Endodermal cell (in vitro differentiated cells): ENCODE measurements around the gene F2RL3. TPM values are rescaled to one million over a fixed set of nuclear protein-coding genes. Genes with fewer than 3 reads are reported as not detected.

Source experiments
- DNase-seq: peaks from one replicate; pipeline ENCODE4 v3.0.0-alpha.2; 2017
- H3K27ac ChIP-seq: 2 replicates; pipeline ENCODE4 v1.5.1; 2013; ENCODE audit warnings: mild to moderate bottlenecking, low read depth, low read length, moderate library complexity
- H3K27me3 ChIP-seq: 2 replicates; pipeline ENCODE4 v1.6.1; 2013; ENCODE audit warnings: mild to moderate bottlenecking, low read length, moderate library complexity; ENCODE audit not compliant: insufficient read depth, control insufficient read depth, poor library complexity, severe bottlenecking
- H3K36me3 ChIP-seq: 2 replicates; pipeline ENCODE4 v1.7.0; 2013; ENCODE audit warnings: mild to moderate bottlenecking, low read length, moderate library complexity; ENCODE audit not compliant: control insufficient read depth, insufficient read depth
- H3K4me1 ChIP-seq: one replicate; pipeline ENCODE4 v1.7.0; 2013; ENCODE audit warnings: low read length; ENCODE audit not compliant: control insufficient read depth, insufficient read depth
- H3K4me3 ChIP-seq: 2 replicates; pipeline ENCODE4 v1.5.1; 2013; ENCODE audit warnings: mild to moderate bottlenecking, low read length, moderate library complexity
- H3K9ac ChIP-seq: 2 replicates; pipeline ENCODE4 v1.6.1; 2013; ENCODE audit warnings: mild to moderate bottlenecking, low read length, moderate library complexity; ENCODE audit not compliant: poor library complexity, severe bottlenecking; ENCODE audit errors: extremely low read depth
- H3K9me3 ChIP-seq: 2 replicates; pipeline ENCODE4 v1.6.1; 2013; ENCODE audit warnings: mild to moderate bottlenecking, low read length, moderate library complexity; ENCODE audit not compliant: control insufficient read depth
- H3K27ac Mint-ChIP-seq: 2 replicates; pipeline ENCODE4 v1.8.0; 2020; ENCODE audit warnings: mixed read lengths
- H3K27me3 Mint-ChIP-seq: 2 replicates; pipeline ENCODE4 v1.8.0; 2021; ENCODE audit warnings: mild to moderate bottlenecking, mixed read lengths; ENCODE audit not compliant: insufficient read depth
- H3K36me3 Mint-ChIP-seq: 2 replicates; pipeline ENCODE4 v1.8.0; 2020; ENCODE audit warnings: low read depth, mixed read lengths
- H3K4me1 Mint-ChIP-seq: 2 replicates; pipeline ENCODE4 v1.8.0; 2020; ENCODE audit warnings: mixed read lengths
- H3K4me3 Mint-ChIP-seq: 2 replicates; pipeline ENCODE4 v1.8.0; 2020; ENCODE audit warnings: mild to moderate bottlenecking, moderate library complexity, mixed read lengths
- H3K9me3 Mint-ChIP-seq: 2 replicates; pipeline ENCODE4 v1.8.0; 2020; ENCODE audit warnings: mild to moderate bottlenecking, mixed read lengths
- WGBS, 2 experiments: methylation state at CpG; one replicate each; pipeline versions ENCODE4 v1.1.5 to v1.1.7; 2013; ENCODE audit warnings: missing lambda C conversion rate in 2 of 2, mixed read lengths in 1 of 2; ENCODE audit not compliant: insufficient coverage in 1 of 2, insufficient read length in 1 of 2; 5-methylcytosine and 5-hydroxymethylcytosine counted together
- total RNA-seq, 2 donors: library from RNA; stranded (reverse); fragmentation: NEBNext Ultra II Directional in 1 of 2; extraction: Animal tissue kit (Norgen Biotek cat#: 25700) in 1 of 2; gene quantifications; 2 replicates in 1 of 2; 3 replicates in 1 of 2; pipeline ENCODE4 v1.2.1, GENCODE V29; 2021
- TF ChIP-seq, protein P1 (sequence below): fragments of 200-600 bp; sonication (generic); conservative IDR thresholded peaks from 2 replicates; pipeline ENCODE4 v1.5.0; 2021; ENCODE audit warnings: antibody characterized with exemption, mild to moderate bottlenecking

Gene F2RL3
- total RNA-seq, 2 donors from 2014 or later = not detected

- H3K4me3 Mint-ChIP-seq = no peak overlapping the region
- H3K9me3 Mint-ChIP-seq = peaks cover 27% of the 10 kb centered on the region
- Histone ChIP-seq H3K27me3 (no peaks in the 10 kb centered on the region), H3K9ac (no peak overlapping the region), H3K4me1 (no peaks in the 10 kb centered on the region), H3K36me3 (no peaks in the 10 kb centered on the region), H3K27ac (no peak overlapping the region), H3K4me3 (no peak overlapping the region), H3K9me3 (no peaks in the 10 kb centered on the region)
- TF ChIP-seq, protein P1, sequence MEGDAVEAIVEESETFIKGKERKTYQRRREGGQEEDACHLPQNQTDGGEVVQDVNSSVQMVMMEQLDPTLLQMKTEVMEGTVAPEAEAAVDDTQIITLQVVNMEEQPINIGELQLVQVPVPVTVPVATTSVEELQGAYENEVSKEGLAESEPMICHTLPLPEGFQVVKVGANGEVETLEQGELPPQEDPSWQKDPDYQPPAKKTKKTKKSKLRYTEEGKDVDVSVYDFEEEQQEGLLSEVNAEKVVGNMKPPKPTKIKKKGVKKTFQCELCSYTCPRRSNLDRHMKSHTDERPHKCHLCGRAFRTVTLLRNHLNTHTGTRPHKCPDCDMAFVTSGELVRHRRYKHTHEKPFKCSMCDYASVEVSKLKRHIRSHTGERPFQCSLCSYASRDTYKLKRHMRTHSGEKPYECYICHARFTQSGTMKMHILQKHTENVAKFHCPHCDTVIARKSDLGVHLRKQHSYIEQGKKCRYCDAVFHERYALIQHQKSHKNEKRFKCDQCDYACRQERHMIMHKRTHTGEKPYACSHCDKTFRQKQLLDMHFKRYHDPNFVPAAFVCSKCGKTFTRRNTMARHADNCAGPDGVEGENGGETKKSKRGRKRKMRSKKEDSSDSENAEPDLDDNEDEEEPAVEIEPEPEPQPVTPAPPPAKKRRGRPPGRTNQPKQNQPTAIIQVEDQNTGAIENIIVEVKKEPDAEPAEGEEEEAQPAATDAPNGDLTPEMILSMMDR = no peak
- H3K36me3 Mint-ChIP-seq = peaks cover 14% of the 10 kb centered on the region
- no peaks in the 10 kb centered on the region for H3K27me3 Mint-ChIP-seq
- no peaks in the 10 kb centered on the region for H3K4me1 Mint-ChIP-seq
- no peak for DNase-seq
- H3K27ac Mint-ChIP-seq = no peak overlapping the region
- WGBS, 2 experiments = 91 to 94% methylated on average over 13 of the region's 13 CpGs
These were observed 34.1 kb downstream of the F2RL3 start for GRCh38 chr19:16922949-16923348.

DNA sequence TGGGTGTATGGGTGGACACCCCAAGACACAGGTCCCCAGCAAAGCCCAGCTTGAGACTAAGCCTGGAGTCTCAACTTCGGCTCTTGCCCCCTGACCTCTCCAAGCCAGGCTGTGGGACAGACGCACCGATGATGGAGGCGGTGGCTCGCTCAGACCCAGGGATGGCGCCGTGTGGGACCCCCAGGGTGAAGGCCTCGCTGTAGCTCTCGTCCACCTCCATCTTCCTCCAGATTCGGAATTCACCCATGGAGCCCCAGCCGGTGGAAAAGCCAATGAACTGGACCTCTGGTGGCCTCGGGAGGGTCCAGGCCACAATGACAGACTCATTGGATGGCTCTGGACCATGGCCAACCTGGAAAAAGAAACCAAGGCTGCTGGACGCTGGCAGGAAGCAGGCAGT is 39.1 kb downstream of the F2RL3 start:
- no peaks in the 10 kb centered on the region for H3K9me3 ChIP-seq
- Mint-ChIP-seq H3K36me3 (peaks cover 4% of the 10 kb centered on the region), H3K27me3 (no peaks in the 10 kb centered on the region), H3K27ac (no peak overlapping the region), H3K9me3 (peaks cover 14% of the 10 kb centered on the region), H3K4me3 (no peak overlapping the region), H3K4me1 (no peaks in the 10 kb centered on the region)
- no peaks in the 10 kb centered on the region for H3K36me3 ChIP-seq
- no peak for DNase-seq
- H3K9ac ChIP-seq = no peak overlapping the region
- no peak overlapping the region for H3K27ac ChIP-seq
- H3K4me1 ChIP-seq = no peaks in the 10 kb centered on the region
- no peaks in the 10 kb centered on the region for H3K27me3 ChIP-seq
- 93 to 98% methylated on average over 12 to 13 of the region's 13 CpGs for WGBS, 2 experiments
- no peak overlapping the region for H3K4me3 ChIP-seq
- TF ChIP-seq, protein P1 = no peak

DNA sequence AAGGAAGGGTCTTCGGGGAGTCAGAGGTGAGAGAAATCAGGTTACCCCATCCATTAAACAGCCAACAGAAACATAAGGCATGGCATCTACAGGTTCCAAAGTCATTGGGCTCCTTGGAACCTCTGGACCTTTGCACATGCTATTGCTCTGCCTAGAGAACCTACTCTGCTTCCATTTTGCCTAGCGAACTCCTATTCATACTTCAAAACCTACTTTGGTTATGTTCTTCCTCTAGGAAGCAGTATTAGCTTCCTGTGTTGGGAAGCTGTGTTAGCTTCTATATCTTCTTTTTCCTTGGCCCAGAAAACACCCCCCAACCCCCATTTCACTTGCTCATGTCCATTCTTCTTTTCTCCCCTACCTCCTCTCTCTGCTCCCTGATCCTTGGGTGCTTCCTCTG is 39.6 kb downstream of the F2RL3 start:
- Histone ChIP-seq H3K9me3 (no peaks in the 10 kb centered on the region), H3K4me1 (no peaks in the 10 kb centered on the region), H3K9ac (no peak overlapping the region), H3K36me3 (no peaks in the 10 kb centered on the region), H3K27ac (no peak overlapping the region), H3K4me3 (no peak overlapping the region), H3K27me3 (no peaks in the 10 kb centered on the region)
- Mint-ChIP-seq H3K4me1 (no peaks in the 10 kb centered on the region), H3K27me3 (no peaks in the 10 kb centered on the region), H3K36me3 (peaks cover 4% of the 10 kb centered on the region), H3K27ac (no peak overlapping the region), H3K9me3 (peaks cover 16% of the 10 kb centered on the region), H3K4me3 (no peak overlapping the region)
- TF ChIP-seq, protein P1 = no peak
- no peak for DNase-seq
- WGBS, 2 experiments = 95% methylated on average over 2 of the region's 2 CpGs; no CpG with 5 or more reads in 1 of the 2 experiments
